Fibroblast of the aortic adventitia (primary cell): ENCODE data around the gene ARTN. TPM values are rescaled to one million over a fixed set of nuclear protein-coding genes. Genes with fewer than 3 reads are reported as not detected.

Source experiments
- DNase-seq: peaks from one replicate; pipeline ENCODE4 v3.0.0-alpha.2; 2010; ENCODE audit warnings: low read depth
- H3K4me3 ChIP-seq: 2 replicates; pipeline ENCODE4 v1.5.1; 2011; ENCODE audit warnings: low read depth, mild to moderate bottlenecking, control low read depth, low read length, moderate library complexity
- CTCF ChIP-seq: IDR thresholded peaks from 2 replicates; pipeline ENCODE4 v1.5.1; 2011; ENCODE audit warnings: mild to moderate bottlenecking, low read length, control low read depth, inconsistent platforms; ENCODE audit not compliant: insufficient read depth
- total RNA-seq: library from RNA; depleted of rRNA; stranded (reverse); fragments of >200 nt; gene quantifications from 2 replicates; pipeline ENCODE4 v1.2.3, GENCODE V29; 2012; ENCODE audit warnings: low replicate concordance

ARTN gene
- total RNA-seq, 1 donor: not detected

DNA sequence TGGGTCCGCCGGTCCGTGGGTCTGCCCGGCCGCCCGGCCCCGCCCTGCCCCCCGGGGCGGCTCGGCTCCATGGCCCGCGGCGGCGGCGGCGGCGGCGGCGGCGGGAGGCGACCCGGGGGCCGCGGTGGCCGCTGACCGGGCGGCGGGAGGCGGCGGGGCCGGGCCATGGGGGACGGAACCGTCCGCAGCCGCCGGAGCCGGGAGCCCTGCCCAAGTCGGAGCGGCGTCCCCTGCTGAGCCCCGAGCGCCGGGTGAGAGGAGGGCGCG is 45.6 kb downstream of the ARTN start:
- TF ChIP-seq CTCF: no peak
- peak overlapping the region; percentile 74 for H3K4me3 ChIP-seq
- DNase-seq: no peak

- no peak for TF ChIP-seq CTCF
- peak; percentile 52 for DNase-seq
- H3K4me3 ChIP-seq: peak overlapping the region; percentile 74
These were observed 46.1 kb downstream of the ARTN start for GRCh38 chr1:43979528-43980254.

- peak overlapping the region; percentile 74 for H3K4me3 ChIP-seq
- TF ChIP-seq CTCF: no peak
- peak; percentile 32 for DNase-seq
These were observed 46.9 kb downstream of the ARTN start for GRCh38 chr1:43980255-43981134.

GRCh38 chr1:43981135-43981491 is 47.5 kb downstream of the ARTN start:
- no peak for TF ChIP-seq CTCF
- no peak for DNase-seq
- no peak overlapping the region for H3K4me3 ChIP-seq

DNA sequence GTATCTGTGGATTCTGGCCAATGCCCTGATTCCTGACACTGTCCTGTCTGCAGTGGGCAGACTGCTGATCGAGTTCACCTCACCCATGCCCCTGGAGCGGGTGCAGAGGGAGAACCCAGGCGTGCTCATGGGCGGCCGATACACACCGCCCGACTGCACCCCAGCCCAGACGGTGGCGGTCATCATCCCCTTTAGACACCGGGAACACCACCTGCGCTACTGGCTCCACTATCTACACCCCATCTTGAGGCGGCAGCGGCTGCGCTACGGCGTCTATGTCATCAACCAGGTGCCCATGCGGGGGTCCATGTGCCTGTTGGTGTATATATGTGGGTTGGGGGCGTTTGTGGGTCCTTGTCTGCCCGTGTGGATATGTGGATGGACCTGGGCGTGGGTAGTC is 48.0 kb downstream of the ARTN start:
- no peak for TF ChIP-seq CTCF
- no peak for DNase-seq
- no peak overlapping the region for H3K4me3 ChIP-seq

DNA sequence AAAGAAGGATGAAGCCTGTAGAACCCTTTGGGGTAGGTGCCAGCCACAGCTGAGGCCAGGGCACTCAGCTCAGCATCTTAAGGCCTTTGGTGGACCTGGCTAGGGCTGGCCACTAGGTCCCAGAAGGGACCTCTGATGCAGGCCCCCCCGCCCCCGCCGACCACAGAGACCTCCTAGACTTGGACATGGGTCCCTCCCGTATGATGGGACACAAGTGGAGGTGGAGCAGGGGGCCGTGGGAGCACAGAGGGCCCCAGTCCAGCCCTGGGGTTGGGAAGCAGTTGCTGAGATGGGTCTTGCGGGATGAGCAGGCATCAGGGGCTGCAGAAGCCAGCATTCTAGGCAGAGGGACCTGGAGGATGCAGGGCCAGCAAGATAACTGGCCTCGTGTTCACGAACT is 48.6 kb downstream of the ARTN start:
- DNase-seq: no peak
- TF ChIP-seq CTCF: no peak
- H3K4me3 ChIP-seq: no peak overlapping the region

DNA sequence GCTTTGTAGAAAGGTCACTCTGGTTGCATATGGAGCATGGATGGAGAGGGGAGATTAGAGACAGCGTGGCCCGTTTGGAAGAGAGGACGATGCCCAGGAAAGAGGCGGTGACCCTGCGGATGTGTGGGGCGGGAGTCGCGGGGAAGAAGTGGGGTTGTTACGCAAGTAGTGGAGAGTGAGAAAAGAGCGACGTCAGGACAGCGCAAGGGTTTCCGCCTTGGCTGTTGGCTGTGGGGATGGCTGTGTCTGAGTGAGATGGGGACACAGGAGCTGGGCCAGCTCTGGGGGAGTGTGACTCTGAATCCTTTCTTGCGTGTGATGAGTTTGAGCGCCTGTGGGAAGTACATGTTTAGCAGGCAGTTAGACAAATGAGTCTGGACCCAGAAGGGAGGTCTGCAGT is 49.2 kb downstream of the ARTN start:
- no peak for TF ChIP-seq CTCF
- no peak for DNase-seq

More for the DNA sequence above, 49.2 kb downstream of the ARTN start:
- H3K4me3 ChIP-seq: no peak overlapping the region
